SH-SY5Y (cell line): ENCODE data around the gene KRT37.

Source experiments
- GATA2 ChIP-seq: IDR thresholded peaks from 2 replicates; pipeline ENCODE4 v1.6.1; 2011; ENCODE audit warnings: mild to moderate bottlenecking, low read depth, low read length
- GATA3 ChIP-seq: IDR thresholded peaks from 2 replicates; pipeline ENCODE4 v1.6.1; 2011; ENCODE audit warnings: low read depth, mild to moderate bottlenecking, low read length, moderate library complexity

DNA sequence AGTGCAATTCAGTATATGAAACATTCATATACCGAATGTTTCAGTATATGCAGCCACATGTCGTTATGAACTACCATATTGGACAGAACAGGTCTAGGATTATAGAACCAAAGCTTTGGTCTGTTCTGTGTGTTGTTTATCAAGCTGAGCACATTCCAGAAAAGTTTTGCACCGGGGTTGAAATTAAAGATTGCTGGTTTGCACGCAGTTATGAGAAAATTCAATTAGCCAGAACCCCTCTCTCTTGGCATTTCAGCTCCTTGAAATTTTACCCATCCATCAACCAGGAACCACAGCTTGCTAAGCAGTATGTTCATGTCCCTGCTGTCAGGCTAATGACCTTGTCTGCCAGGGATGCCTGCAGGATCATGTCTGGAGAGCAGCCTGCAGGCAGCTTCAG is 33.3 kb upstream of the KRT37 start:
- TF ChIP-seq GATA2 (no peak), GATA3 (no peak)
